ENCODE results near the gene MASP1.

Gene MASP1

GRCh38 chr3:187269486-187269885 is 22.1 kb downstream of the MASP1 start:
- H3K4me3 ChIP-seq (replicated peaks; ENCODE audit: low read depth, low read length) = no peak overlapping the region
- TF ChIP-seq, protein P1, sequence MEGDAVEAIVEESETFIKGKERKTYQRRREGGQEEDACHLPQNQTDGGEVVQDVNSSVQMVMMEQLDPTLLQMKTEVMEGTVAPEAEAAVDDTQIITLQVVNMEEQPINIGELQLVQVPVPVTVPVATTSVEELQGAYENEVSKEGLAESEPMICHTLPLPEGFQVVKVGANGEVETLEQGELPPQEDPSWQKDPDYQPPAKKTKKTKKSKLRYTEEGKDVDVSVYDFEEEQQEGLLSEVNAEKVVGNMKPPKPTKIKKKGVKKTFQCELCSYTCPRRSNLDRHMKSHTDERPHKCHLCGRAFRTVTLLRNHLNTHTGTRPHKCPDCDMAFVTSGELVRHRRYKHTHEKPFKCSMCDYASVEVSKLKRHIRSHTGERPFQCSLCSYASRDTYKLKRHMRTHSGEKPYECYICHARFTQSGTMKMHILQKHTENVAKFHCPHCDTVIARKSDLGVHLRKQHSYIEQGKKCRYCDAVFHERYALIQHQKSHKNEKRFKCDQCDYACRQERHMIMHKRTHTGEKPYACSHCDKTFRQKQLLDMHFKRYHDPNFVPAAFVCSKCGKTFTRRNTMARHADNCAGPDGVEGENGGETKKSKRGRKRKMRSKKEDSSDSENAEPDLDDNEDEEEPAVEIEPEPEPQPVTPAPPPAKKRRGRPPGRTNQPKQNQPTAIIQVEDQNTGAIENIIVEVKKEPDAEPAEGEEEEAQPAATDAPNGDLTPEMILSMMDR (IDR thresholded peaks at IDR 0.05; ENCODE audit: low read depth, low read length, missing control alignments) = no peak
- DNase-seq (ENCODE audit: extremely low read depth, low read depth) = no peak

DNA sequence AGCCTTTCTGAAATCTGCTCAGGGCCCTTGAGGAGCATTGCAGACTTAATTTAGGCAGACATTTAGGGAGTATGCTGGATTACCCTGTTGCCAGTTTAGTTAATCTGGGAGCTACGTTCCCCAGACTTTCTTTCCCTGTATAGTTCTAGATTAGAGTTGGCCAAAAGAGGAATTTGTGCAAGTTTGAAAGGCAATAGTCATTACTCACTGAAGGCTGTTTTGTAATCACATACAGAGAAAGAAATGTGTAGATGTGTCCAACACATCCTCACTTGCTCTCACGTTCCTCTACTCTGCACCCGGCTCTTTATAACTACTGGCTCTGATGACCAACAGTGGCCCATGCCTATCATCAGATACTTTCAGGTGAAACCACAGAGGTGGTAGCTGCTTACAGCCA is 24.2 kb downstream of the MASP1 start:
- H3K4me3 ChIP-seq (replicated peaks; ENCODE audit: low read depth, low read length) = no peak overlapping the region
- TF ChIP-seq, protein P1 (IDR thresholded peaks at IDR 0.05; ENCODE audit: low read depth, low read length, missing control alignments) = no peak
- no peak for DNase-seq (ENCODE audit: extremely low read depth, low read depth)

GRCh38 chr3:187266691-187267090 is 24.8 kb downstream of the MASP1 start:
- TF ChIP-seq, protein P1 (IDR thresholded peaks at IDR 0.05; ENCODE audit: low read depth, low read length, missing control alignments) = no peak
- no peak overlapping the region for H3K4me3 ChIP-seq (replicated peaks; ENCODE audit: low read depth, low read length)

DNA sequence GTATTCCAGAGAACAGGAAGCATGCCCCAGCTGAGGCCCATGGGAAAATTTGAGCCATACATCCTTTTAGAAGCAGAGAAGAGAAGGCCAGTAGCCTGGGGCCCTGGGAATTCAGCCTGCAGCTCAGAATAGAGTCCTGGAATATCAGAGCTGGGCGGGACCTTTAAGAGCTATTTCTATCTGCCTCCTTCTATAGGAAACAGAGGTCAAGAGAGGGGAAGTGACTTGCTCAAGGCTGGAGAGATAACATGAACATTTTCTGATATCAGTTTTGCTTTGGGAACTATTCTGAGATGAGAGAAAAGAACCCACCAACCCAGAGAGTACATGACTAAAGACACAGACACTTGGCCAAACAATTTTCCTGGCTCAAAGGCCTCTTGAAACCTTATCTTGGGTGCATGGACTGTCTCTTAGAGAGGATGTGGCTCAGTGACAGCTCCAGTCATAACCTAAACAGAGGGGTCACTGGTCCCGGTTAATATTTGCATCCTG is 26.0 kb downstream of the MASP1 start:
- TF ChIP-seq, protein P1 (IDR thresholded peaks at IDR 0.05; ENCODE audit: low read depth, low read length, missing control alignments) = no peak
- no peak overlapping the region for H3K4me3 ChIP-seq (replicated peaks; ENCODE audit: low read depth, low read length)
- DNase-seq (ENCODE audit: extremely low read depth, low read depth) = no peak

More at GRCh38 chr3:187266691-187267090, 24.8 kb downstream of the MASP1 start:
- no peak for DNase-seq (ENCODE audit: extremely low read depth, low read depth)

- no peak overlapping the region for H3K4me3 ChIP-seq (replicated peaks; ENCODE audit: low read depth, low read length)
- TF ChIP-seq, protein P1 (IDR thresholded peaks at IDR 0.05; ENCODE audit: low read depth, low read length, missing control alignments) = no peak
- DNase-seq (ENCODE audit: extremely low read depth, low read depth) = no peak
Measured at GRCh38 chr3:187264911-187265310, 26.6 kb downstream of the MASP1 start.

GRCh38 chr3:187264021-187264420 is 27.5 kb downstream of the MASP1 start:
- TF ChIP-seq, protein P1 (IDR thresholded peaks at IDR 0.05; ENCODE audit: low read depth, low read length, missing control alignments) = no peak
- no peak overlapping the region for H3K4me3 ChIP-seq (replicated peaks; ENCODE audit: low read depth, low read length)
- peak; percentile 64 for DNase-seq (ENCODE audit: extremely low read depth, low read depth)

- no peak for DNase-seq (ENCODE audit: extremely low read depth, low read depth)
- no peak overlapping the region for H3K4me3 ChIP-seq (replicated peaks; ENCODE audit: low read depth, low read length)
- TF ChIP-seq, protein P1 (IDR thresholded peaks at IDR 0.05; ENCODE audit: low read depth, low read length, missing control alignments) = no peak
Measured at GRCh38 chr3:187263270-187263669, 28.3 kb downstream of the MASP1 start.

Data from HFF-Myc (cell line).